Measurements from ENCODE around the gene CYRIA.

GRCh38 chr2:16708173-16708572, 42.5 kb upstream of the CYRIA start:
- no peak for TF ChIP-seq CTCF (IDR thresholded peaks at IDR 0.05)
- no peak for TF ChIP-seq EZH2 (IDR thresholded peaks at IDR 0.05)

Measured in neural progenitor cell (in vitro differentiated cells).